ENCODE results near the gene OAS2.
"Not testable (repeated sequence)": the region's sequence is repeated elsewhere in the genome, so short reads cannot be mapped to it uniquely, and the experiment has no call there.

OAS2 gene

GRCh38 chr12:112987561-112987960 lies 9.2 kb downstream of the OAS2 start:
- DNase-seq: no peak

- no peak for DNase-seq
Measured at GRCh38 chr12:112988224-112988623, 9.9 kb downstream of the OAS2 start.

- DNase-seq: not testable (repeated sequence)
Measured at GRCh38 chr12:112988823-112989385, 10.6 kb downstream of the OAS2 start.

GRCh38 chr12:112989806-112990205 lies 11.5 kb downstream of the OAS2 start:
- DNase-seq: no peak

- peak; percentile 55 for DNase-seq
Measured at GRCh38 chr12:112992541-112993398, 14.5 kb downstream of the OAS2 start.

GRCh38 chr12:112995008-112995407 lies 16.7 kb downstream of the OAS2 start:
- DNase-seq: no peak

GRCh38 chr12:112996501-112996900 lies 18.2 kb downstream of the OAS2 start:
- no peak for DNase-seq

- DNase-seq: no peak
Measured at GRCh38 chr12:112997506-112997905, 19.2 kb downstream of the OAS2 start.

- DNase-seq: no peak
Measured at GRCh38 chr12:112998987-112999767, 20.9 kb downstream of the OAS2 start.

- no peak for DNase-seq
Measured at GRCh38 chr12:113000433-113000832, 22.1 kb downstream of the OAS2 start.

- no peak for DNase-seq
Measured at GRCh38 chr12:113002155-113002554, 23.8 kb downstream of the OAS2 start.

GRCh38 chr12:113002676-113003075 lies 24.4 kb downstream of the OAS2 start:
- no peak for DNase-seq

GRCh38 chr12:113003636-113004035 lies 25.3 kb downstream of the OAS2 start:
- no peak for DNase-seq

- DNase-seq: no peak
Measured at GRCh38 chr12:113005762-113006161, 27.4 kb downstream of the OAS2 start.

GRCh38 chr12:113006206-113006605 lies 27.9 kb downstream of the OAS2 start:
- no peak for DNase-seq

- no peak for DNase-seq
Measured at GRCh38 chr12:113006641-113007040, 28.3 kb downstream of the OAS2 start.

- no peak for DNase-seq
Measured at GRCh38 chr12:113007166-113007565, 28.8 kb downstream of the OAS2 start.

GRCh38 chr12:113010701-113011100 lies 32.4 kb downstream of the OAS2 start:
- no peak for DNase-seq

- DNase-seq: no peak
Measured at GRCh38 chr12:113014565-113014964, 36.2 kb downstream of the OAS2 start.

- DNase-seq: no peak
Measured at GRCh38 chr12:113016796-113017195, 38.5 kb downstream of the OAS2 start.

GRCh38 chr12:113019025-113019424 lies 40.7 kb downstream of the OAS2 start:
- no peak for DNase-seq

GRCh38 chr12:113021500-113021899 lies 43.2 kb downstream of the OAS2 start:
- no peak for DNase-seq

- DNase-seq: no peak
Measured at GRCh38 chr12:113022563-113023297, 44.4 kb downstream of the OAS2 start.
